SK-N-SH (cell line): Measurements from ENCODE around the gene NDUFB11. TPM values are rescaled to one million over a fixed set of nuclear protein-coding genes. Genes with fewer than 3 reads are reported as not detected.

Experiments
- CTCF ChIA-PET: fragments of 300-600, 350-600 bp; formaldehyde crosslinking; extraction: SDS; loops from one replicate; lab custom pipeline; 2021; lab: Yijun Ruan, JAX
- POLR2A ChIA-PET: fragments of 350-600 bp; sonication (Branson Sonifier 250); formaldehyde crosslinking; extraction: SDS; loops from one replicate; lab custom pipeline; 2020; ENCODE audit warnings: antibody characterized with exemption, inconsistent platforms; lab: Yijun Ruan, JAX
- DNase-seq: peaks from one replicate; pipeline ENCODE4 v3.0.0; 2012
- H2AFZ ChIP-seq: fragments of 200-600 bp; sonication (generic); 2 replicates; pipeline ENCODE4 v1.8.1; 2016; ENCODE audit warnings: antibody characterized with exemption, mild to moderate bottlenecking, low read depth
- H3F3A ChIP-seq: fragments of 200-600 bp; sonication (generic); replicated peaks from 2 replicates; pipeline ENCODE3; 2016; ENCODE audit warnings: antibody characterized with exemption, mild to moderate bottlenecking; ENCODE audit not compliant: insufficient read depth
- H3K27ac ChIP-seq, 2 experiments: fragments of 200-500 bp in 1 of 2; fragments of 200-600 bp in 1 of 2; sonication (Bioruptor generic) in 1 of 2; sonication (generic), shearing (Covaris generic) in 1 of 2; 2 replicates each; pipeline versions ENCODE4 v1.5.1 to v1.6.1; 2014 to 2016; ENCODE audit warnings: low read depth in 2 of 2, inconsistent platforms in 1 of 2, low read length in 1 of 2, mild to moderate bottlenecking in 1 of 2, mixed read lengths in 1 of 2
- H3K27me3 ChIP-seq: fragments of 200-600 bp; sonication (generic), shearing (Covaris generic); 2 replicates; pipeline ENCODE4 v1.6.1; 2016; ENCODE audit warnings: mixed run types; ENCODE audit not compliant: insufficient read depth
- H3K36me3 ChIP-seq, 2 experiments: fragments of 200-500 bp in 1 of 2; fragments of 200-600 bp in 1 of 2; sonication (Bioruptor generic) in 1 of 2; sonication (generic) in 1 of 2; replicated peaks in 1 of 2; 2 replicates each; pipeline versions ENCODE3 to v1.5.1; 2014 to 2016; ENCODE audit warnings: low read length in 1 of 2, mild to moderate bottlenecking in 1 of 2; ENCODE audit not compliant: insufficient read depth in 2 of 2, control insufficient read depth in 1 of 2
- H3K4me1 ChIP-seq, 2 experiments: fragments of 200-500 bp in 1 of 2; fragments of 200-600 bp in 1 of 2; sonication (Bioruptor generic) in 1 of 2; sonication (generic), shearing (Covaris generic) in 1 of 2; 2 replicates each; pipeline versions ENCODE4 v1.5.1 to v1.6.1; 2014 to 2016; ENCODE audit warnings: low read depth in 1 of 2, low read length in 1 of 2, mixed run types in 1 of 2; ENCODE audit not compliant: insufficient read depth in 2 of 2, control insufficient read depth in 1 of 2
- H3K4me2 ChIP-seq: fragments of 200-600 bp; sonication (generic), shearing (Covaris generic); 2 replicates; pipeline ENCODE4 v1.6.1; 2017; ENCODE audit warnings: mixed run types
- H3K4me3 ChIP-seq, 2 experiments: fragments of 200-500 bp in 1 of 2; fragments of 200-600 bp in 1 of 2; sonication (Bioruptor generic) in 1 of 2; sonication (generic), shearing (Covaris generic) in 1 of 2; 2 replicates each; pipeline versions ENCODE4 v1.5.1 to v1.8.1; 2014 to 2016; ENCODE audit warnings: low read depth in 2 of 2, inconsistent platforms in 1 of 2, low read length in 1 of 2, mild to moderate bottlenecking in 1 of 2, mixed read lengths in 1 of 2, moderate library complexity in 1 of 2
- H3K79me2 ChIP-seq: fragments of 200-600 bp; sonication (generic); 2 replicates; pipeline ENCODE4 v1.8.1; 2017; ENCODE audit warnings: mild to moderate bottlenecking; ENCODE audit not compliant: insufficient read depth
- H3K9ac ChIP-seq: fragments of 200-600 bp; sonication (generic); 2 replicates; pipeline ENCODE4 v1.6.1; 2017; ENCODE audit warnings: mixed run types
- H3K9me2 ChIP-seq: fragments of 200-600 bp; sonication (generic); 2 replicates; pipeline ENCODE4 v1.6.1; 2017; ENCODE audit warnings: mixed run types
- H3K9me3 ChIP-seq: fragments of 200-600 bp; sonication (generic); 2 replicates; pipeline ENCODE4 v1.6.1; 2017; ENCODE audit warnings: mixed run types, mild to moderate bottlenecking, moderate library complexity
- H4K20me1 ChIP-seq: fragments of 200-600 bp; sonication (generic); 2 replicates; pipeline ENCODE4 v1.6.1; 2017; ENCODE audit warnings: mild to moderate bottlenecking, mixed run types; ENCODE audit not compliant: insufficient read depth
- CHD2 ChIP-seq: fragments of 150-350 bp; IDR thresholded peaks from 2 replicates; pipeline ENCODE4 v1.6.1; 2018; ENCODE audit warnings: low read length; ENCODE audit not compliant: partially characterized antibody
- EZH2phosphoT487 ChIP-seq: fragments of 200-600 bp; sonication (generic); IDR thresholded peaks from 2 replicates; pipeline ENCODE4 v1.6.1; 2017; ENCODE audit warnings: low read depth, mixed run types, mild to moderate bottlenecking, antibody characterized with exemption, moderate library complexity, borderline replicate concordance
- FOSL2 ChIP-seq: IDR thresholded peaks from 2 replicates; pipeline ENCODE4 v1.4.0; 2012; ENCODE audit warnings: low read depth, mild to moderate bottlenecking, moderate library complexity, borderline replicate concordance
- GATA2 ChIP-seq: sonication (generic); formaldehyde crosslinking; IDR thresholded peaks from 2 replicates; pipeline ENCODE4 v1.5.0; 2020; ENCODE audit warnings: mild to moderate bottlenecking, missing genetic modification reagents
- IRF3 ChIP-seq: fragments of 150-350 bp; IDR thresholded peaks from 2 replicates; pipeline ENCODE4 v1.6.1; 2016; ENCODE audit warnings: mild to moderate bottlenecking, low read depth, low read length
- MAX ChIP-seq: IDR thresholded peaks from 2 replicates; pipeline ENCODE4 v1.4.0; 2012; ENCODE audit warnings: low read depth
- MXI1 ChIP-seq: IDR thresholded peaks from 2 replicates; pipeline ENCODE4 v1.6.1; 2012; ENCODE audit warnings: mild to moderate bottlenecking, low read depth, low read length, improper control_type of control experiment
- PBX3 ChIP-seq: IDR thresholded peaks from 2 replicates; pipeline ENCODE4; 2012
- POLR2AphosphoS5 ChIP-seq: IDR thresholded peaks from 2 replicates; pipeline ENCODE4 v1.6.1; 2012; ENCODE audit warnings: low read depth, low read length
- RAD21 ChIP-seq: IDR thresholded peaks from 2 replicates; pipeline ENCODE4 v1.6.1; 2012; ENCODE audit warnings: mild to moderate bottlenecking, low read length
- RFX5 ChIP-seq: IDR thresholded peaks from 2 replicates; pipeline ENCODE4 v1.6.1; 2012; ENCODE audit warnings: mild to moderate bottlenecking, improper control_type of control experiment, low read length
- TAF1 ChIP-seq: IDR thresholded peaks from 2 replicates; pipeline ENCODE4 v1.6.1; 2012; ENCODE audit warnings: low read depth, mild to moderate bottlenecking, low read length, moderate library complexity, borderline replicate concordance
- TEAD4 ChIP-seq: IDR thresholded peaks from 2 replicates; pipeline ENCODE4 v1.4.0; 2012; ENCODE audit warnings: mild to moderate bottlenecking, borderline replicate concordance; ENCODE audit not compliant: insufficient read depth
- WGBS: methylation state at CpG from one replicate; pipeline ENCODE4 v1.1.6; 2017; ENCODE audit warnings: low lambda C conversion rate; 5-methylcytosine and 5-hydroxymethylcytosine counted together
- polyA plus RNA-seq, 3 experiments: library from polyadenylated mRNA; depleted of rRNA; stranded (reverse); fragments of >200 nt; gene quantifications; 2 replicates each; pipeline ENCODE4 v1.2.3, GENCODE V29; 2012
- TF ChIP-seq, protein P1 (sequence below): fragments of 150-350 bp; IDR thresholded peaks from 2 replicates; pipeline ENCODE4 v1.6.1; 2017; ENCODE audit warnings: antibody characterized with exemption, low read length, low read depth, borderline replicate concordance
- TF ChIP-seq, protein P2 (sequence below): IDR thresholded peaks from 2 replicates; pipeline ENCODE4 v1.4.0; 2012; ENCODE audit warnings: low read depth, borderline replicate concordance

NDUFB11 gene
- polyA plus RNA-seq, 1 of the 3 experiments (the other 2 are of a cell fraction) = 107 TPM

- no peak for TF ChIP-seq RAD21
- TF ChIP-seq RFX5 = no peak
- no peak for TF ChIP-seq FOSL2
- no peak for TF ChIP-seq GATA2 (CRISPR knock-in tag)
- TF ChIP-seq EZH2phosphoT487 = no peak
- TF ChIP-seq MAX = no peak
- no peak for TF ChIP-seq POLR2AphosphoS5
- TF ChIP-seq TAF1 = no peak
- no peak for TF ChIP-seq MXI1
- TF ChIP-seq, protein P1, sequence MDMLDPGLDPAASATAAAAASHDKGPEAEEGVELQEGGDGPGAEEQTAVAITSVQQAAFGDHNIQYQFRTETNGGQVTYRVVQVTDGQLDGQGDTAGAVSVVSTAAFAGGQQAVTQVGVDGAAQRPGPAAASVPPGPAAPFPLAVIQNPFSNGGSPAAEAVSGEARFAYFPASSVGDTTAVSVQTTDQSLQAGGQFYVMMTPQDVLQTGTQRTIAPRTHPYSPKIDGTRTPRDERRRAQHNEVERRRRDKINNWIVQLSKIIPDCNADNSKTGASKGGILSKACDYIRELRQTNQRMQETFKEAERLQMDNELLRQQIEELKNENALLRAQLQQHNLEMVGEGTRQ = no peak
- TF ChIP-seq, protein P2, sequence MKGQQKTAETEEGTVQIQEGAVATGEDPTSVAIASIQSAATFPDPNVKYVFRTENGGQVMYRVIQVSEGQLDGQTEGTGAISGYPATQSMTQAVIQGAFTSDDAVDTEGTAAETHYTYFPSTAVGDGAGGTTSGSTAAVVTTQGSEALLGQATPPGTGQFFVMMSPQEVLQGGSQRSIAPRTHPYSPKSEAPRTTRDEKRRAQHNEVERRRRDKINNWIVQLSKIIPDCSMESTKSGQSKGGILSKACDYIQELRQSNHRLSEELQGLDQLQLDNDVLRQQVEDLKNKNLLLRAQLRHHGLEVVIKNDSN = no peak
- TF ChIP-seq CHD2 = no peak
- no peak for TF ChIP-seq IRF3
- no peak for TF ChIP-seq TEAD4
- no peak for TF ChIP-seq PBX3
- TF ChIP-seq, all 33 proteins: peak for 0
- peaks cover 38% of the 10 kb centered on the region; the same call in 1 of the 2 replicates for H3K27me3 ChIP-seq
- H3K4me3 ChIP-seq = no peak overlapping the region
- no peak overlapping the region for H3K9ac ChIP-seq
- no peak for DNase-seq
- H3K79me2 ChIP-seq = no peaks in the 10 kb centered on the region
- 65% methylated on average over 8 of the region's 9 CpGs for WGBS
- H4K20me1 ChIP-seq = no peaks in the 10 kb centered on the region
- no peak overlapping the region for H3K4me2 ChIP-seq
- peaks cover 0 to 18% of the 10 kb centered on the region in 2 experiments for H3K36me3 ChIP-seq
- no peaks in the 10 kb centered on the region for H3K9me2 ChIP-seq
- CTCF ChIA-PET = interaction anchor here (1.0 kb wide), 1 partner anchor 341 kb away, joined by 3 read pairs; no protein-coding TSS in a partner anchor
- H3F3A ChIP-seq = no peaks in the 10 kb centered on the region
- POLR2A ChIA-PET = no interaction called here
- H3K27ac ChIP-seq = no peak overlapping the region
- no peaks in the 10 kb centered on the region for H3K4me1 ChIP-seq
- no peaks in the 10 kb centered on the region for H3K9me3 ChIP-seq
- no peak overlapping the region for H2AFZ ChIP-seq
Observed at GRCh38 chrX:47182106-47182700, 37.7 kb upstream of the NDUFB11 start.
